ENCODE measurements around the gene TMIGD1. TPM values are rescaled to one million over a fixed set of nuclear protein-coding genes. Genes with fewer than 3 reads are reported as not detected.

TMIGD1 gene
- total and polyA plus RNA-seq, 2 of the 13 experiments (the other 11 are each of a cell fraction or from before 2014, with no cell fraction given) = not detected

DNA sequence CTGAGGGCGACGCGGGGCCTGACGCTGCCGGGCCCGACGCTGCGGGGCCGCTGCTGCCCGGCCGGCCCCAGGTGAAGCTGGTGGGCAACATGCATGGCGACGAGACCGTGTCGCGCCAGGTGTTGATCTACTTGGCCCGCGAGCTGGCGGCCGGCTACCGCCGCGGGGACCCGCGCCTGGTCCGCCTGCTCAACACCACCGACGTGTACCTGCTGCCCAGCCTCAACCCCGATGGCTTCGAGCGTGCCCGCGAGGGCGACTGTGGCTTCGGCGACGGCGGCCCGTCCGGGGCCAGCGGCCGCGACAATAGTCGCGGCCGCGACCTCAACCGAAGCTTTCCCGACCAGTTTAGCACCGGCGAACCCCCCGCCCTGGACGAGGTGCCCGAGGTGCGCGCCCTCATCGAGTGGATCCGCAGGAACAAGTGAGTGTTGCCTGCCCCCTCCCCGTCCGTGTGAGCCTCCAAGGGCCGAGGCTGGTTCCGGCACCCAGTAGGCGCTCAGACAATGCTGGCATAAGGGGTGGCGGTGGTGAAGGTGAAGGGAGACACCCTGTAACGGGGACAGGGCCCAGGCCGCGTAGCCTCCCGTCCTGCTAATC lies 45.5 kb upstream of the TMIGD1 start (continued):
- TF ChIP-seq ZNF333 (CRISPR knock-in tag; IDR thresholded peaks at IDR 0.05; ENCODE audit: borderline replicate concordance) (0 out of 2 replicates have a peak, but pooled peaks have one; percentile 15), KMT2B (CRISPR knock-in tag; IDR thresholded peaks at IDR 0.05) (0 out of 2 replicates have a peak, but pooled peaks have one; percentile 28), ASH2L (IDR thresholded peaks at IDR 0.05; ENCODE audit: insufficient read length, low read depth, low read length) (peak; percentile 55), NONO (IDR thresholded peaks at IDR 0.05) (no peak), NONO (CRISPR knock-in tag; conservative IDR thresholded peaks at IDR 0.05) (peak; percentile 46; the same call in 1 of the 2 replicates), ZXDC (CRISPR knock-in tag; IDR thresholded peaks at IDR 0.05) (0 out of 2 replicates have a peak, but pooled peaks have one; percentile 12), AGO2 (optimal IDR thresholded peaks at IDR 0.05; ENCODE audit: low read depth, low read length) (peak; percentile 87), DRAP1 (CRISPR knock-in tag; IDR thresholded peaks at IDR 0.05) (no peak), TMF1 (CRISPR knock-in tag; IDR thresholded peaks at IDR 0.05; ENCODE audit: low read depth) (peak; percentile 44; the same call in 1 of the 2 replicates), HMGXB3 (CRISPR knock-in tag; IDR thresholded peaks at IDR 0.05; ENCODE audit: borderline replicate concordance) (no peak), ZNF589 (CRISPR knock-in tag; conservative IDR thresholded peaks at IDR 0.05) (0 out of 2 replicates have a peak, but pooled peaks have one; percentile 20), ZNF772 (CRISPR knock-in tag; IDR thresholded peaks at IDR 0.05) (0 out of 2 replicates have a peak, but pooled peaks have one; percentile 14), ATRX (CRISPR knock-in tag; IDR thresholded peaks at IDR 0.05; ENCODE audit: borderline replicate concordance) (no peak)
- TF ChIP-seq, protein P1, sequence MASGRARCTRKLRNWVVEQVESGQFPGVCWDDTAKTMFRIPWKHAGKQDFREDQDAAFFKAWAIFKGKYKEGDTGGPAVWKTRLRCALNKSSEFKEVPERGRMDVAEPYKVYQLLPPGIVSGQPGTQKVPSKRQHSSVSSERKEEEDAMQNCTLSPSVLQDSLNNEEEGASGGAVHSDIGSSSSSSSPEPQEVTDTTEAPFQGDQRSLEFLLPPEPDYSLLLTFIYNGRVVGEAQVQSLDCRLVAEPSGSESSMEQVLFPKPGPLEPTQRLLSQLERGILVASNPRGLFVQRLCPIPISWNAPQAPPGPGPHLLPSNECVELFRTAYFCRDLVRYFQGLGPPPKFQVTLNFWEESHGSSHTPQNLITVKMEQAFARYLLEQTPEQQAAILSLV (CRISPR knock-in tag; IDR thresholded peaks at IDR 0.05; ENCODE audit: borderline replicate concordance) = peak; percentile 57; the same call in 1 of the 2 replicates
- TF ChIP-seq, protein P2, sequence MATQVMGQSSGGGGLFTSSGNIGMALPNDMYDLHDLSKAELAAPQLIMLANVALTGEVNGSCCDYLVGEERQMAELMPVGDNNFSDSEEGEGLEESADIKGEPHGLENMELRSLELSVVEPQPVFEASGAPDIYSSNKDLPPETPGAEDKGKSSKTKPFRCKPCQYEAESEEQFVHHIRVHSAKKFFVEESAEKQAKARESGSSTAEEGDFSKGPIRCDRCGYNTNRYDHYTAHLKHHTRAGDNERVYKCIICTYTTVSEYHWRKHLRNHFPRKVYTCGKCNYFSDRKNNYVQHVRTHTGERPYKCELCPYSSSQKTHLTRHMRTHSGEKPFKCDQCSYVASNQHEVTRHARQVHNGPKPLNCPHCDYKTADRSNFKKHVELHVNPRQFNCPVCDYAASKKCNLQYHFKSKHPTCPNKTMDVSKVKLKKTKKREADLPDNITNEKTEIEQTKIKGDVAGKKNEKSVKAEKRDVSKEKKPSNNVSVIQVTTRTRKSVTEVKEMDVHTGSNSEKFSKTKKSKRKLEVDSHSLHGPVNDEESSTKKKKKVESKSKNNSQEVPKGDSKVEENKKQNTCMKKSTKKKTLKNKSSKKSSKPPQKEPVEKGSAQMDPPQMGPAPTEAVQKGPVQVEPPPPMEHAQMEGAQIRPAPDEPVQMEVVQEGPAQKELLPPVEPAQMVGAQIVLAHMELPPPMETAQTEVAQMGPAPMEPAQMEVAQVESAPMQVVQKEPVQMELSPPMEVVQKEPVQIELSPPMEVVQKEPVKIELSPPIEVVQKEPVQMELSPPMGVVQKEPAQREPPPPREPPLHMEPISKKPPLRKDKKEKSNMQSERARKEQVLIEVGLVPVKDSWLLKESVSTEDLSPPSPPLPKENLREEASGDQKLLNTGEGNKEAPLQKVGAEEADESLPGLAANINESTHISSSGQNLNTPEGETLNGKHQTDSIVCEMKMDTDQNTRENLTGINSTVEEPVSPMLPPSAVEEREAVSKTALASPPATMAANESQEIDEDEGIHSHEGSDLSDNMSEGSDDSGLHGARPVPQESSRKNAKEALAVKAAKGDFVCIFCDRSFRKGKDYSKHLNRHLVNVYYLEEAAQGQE (IDR thresholded peaks at IDR 0.05; ENCODE audit: borderline replicate concordance in 1 of 2, low read depth in 1 of 2, low read length in 2 of 2) = no peak
